ENCODE results near the gene RGS10.

DNA sequence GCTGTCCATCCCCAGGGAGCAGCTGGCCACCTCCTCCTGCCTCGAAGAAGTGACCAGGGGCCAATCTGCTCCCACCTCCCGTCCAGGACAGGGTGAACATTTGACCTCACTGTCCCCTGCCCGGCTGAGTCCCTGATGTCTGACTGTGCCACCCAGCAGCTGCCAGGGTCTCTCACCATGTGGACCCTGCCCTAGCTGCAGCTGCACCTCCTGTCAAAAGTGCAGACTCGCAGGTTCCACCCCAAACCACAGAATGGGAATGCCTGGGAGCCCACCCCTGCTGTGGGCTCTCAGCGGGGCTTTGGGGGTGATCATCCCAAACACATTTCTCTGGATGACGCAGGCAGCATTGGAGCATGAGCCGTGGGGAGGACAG lies 86.1 kb downstream of the RGS10 start:
- TF ChIP-seq, protein P1, sequence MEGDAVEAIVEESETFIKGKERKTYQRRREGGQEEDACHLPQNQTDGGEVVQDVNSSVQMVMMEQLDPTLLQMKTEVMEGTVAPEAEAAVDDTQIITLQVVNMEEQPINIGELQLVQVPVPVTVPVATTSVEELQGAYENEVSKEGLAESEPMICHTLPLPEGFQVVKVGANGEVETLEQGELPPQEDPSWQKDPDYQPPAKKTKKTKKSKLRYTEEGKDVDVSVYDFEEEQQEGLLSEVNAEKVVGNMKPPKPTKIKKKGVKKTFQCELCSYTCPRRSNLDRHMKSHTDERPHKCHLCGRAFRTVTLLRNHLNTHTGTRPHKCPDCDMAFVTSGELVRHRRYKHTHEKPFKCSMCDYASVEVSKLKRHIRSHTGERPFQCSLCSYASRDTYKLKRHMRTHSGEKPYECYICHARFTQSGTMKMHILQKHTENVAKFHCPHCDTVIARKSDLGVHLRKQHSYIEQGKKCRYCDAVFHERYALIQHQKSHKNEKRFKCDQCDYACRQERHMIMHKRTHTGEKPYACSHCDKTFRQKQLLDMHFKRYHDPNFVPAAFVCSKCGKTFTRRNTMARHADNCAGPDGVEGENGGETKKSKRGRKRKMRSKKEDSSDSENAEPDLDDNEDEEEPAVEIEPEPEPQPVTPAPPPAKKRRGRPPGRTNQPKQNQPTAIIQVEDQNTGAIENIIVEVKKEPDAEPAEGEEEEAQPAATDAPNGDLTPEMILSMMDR (IDR thresholded peaks at IDR 0.05; ENCODE audit: low read depth, low read length), result no peak
- TF ChIP-seq EZH2phosphoT487 (IDR thresholded peaks at IDR 0.05; ENCODE audit: low read depth), result no peak
